ENCODE data around the gene CUL9.

CUL9 gene

GRCh38 chr6:43217351-43217750 is 35.4 kb downstream of the CUL9 start:
- TF ChIP-seq CTCF (IDR thresholded peaks at IDR 0.05): no peak

- TF ChIP-seq CTCF (IDR thresholded peaks at IDR 0.05): no peak
Measured at GRCh38 chr6:43219119-43219518, 37.1 kb downstream of the CUL9 start.

- TF ChIP-seq CTCF (IDR thresholded peaks at IDR 0.05): no peak
Measured at GRCh38 chr6:43219814-43220213, 37.8 kb downstream of the CUL9 start.

- TF ChIP-seq CTCF (IDR thresholded peaks at IDR 0.05): no peak
Measured at GRCh38 chr6:43220439-43220951, 38.5 kb downstream of the CUL9 start.

- no peak for TF ChIP-seq CTCF (IDR thresholded peaks at IDR 0.05)
Measured at GRCh38 chr6:43221046-43221972, 39.3 kb downstream of the CUL9 start.

- no peak for TF ChIP-seq CTCF (IDR thresholded peaks at IDR 0.05)
Measured at GRCh38 chr6:43222418-43223059, 40.5 kb downstream of the CUL9 start.

GRCh38 chr6:43223175-43223574 is 41.2 kb downstream of the CUL9 start:
- TF ChIP-seq CTCF (IDR thresholded peaks at IDR 0.05): no peak
